Right renal cortex interstitium (tissue), 3 donors: ENCODE results near the gene APOM. TPM values are rescaled to one million over a fixed set of nuclear protein-coding genes. Genes with fewer than 3 reads are reported as not detected.

Source experiments
- DNase-seq, 3 donors: peaks; one replicate each; pipeline ENCODE4 v3.0.0-alpha.2; 2013; ENCODE audit warnings: low read depth in 3 of 3, low spot score in 2 of 3
- polyA plus RNA-seq, 3 donors: library from polyadenylated mRNA; unstranded; fragments of 120-200 nt; gene quantifications; one replicate each; pipeline ENCODE4 v1.2.1, GENCODE V29; 2013; ENCODE audit not compliant: insufficient read length in 3 of 3

Gene APOM
- polyA plus RNA-seq, 3 donors, result 91.6 to 131 (median 120) TPM

DNA sequence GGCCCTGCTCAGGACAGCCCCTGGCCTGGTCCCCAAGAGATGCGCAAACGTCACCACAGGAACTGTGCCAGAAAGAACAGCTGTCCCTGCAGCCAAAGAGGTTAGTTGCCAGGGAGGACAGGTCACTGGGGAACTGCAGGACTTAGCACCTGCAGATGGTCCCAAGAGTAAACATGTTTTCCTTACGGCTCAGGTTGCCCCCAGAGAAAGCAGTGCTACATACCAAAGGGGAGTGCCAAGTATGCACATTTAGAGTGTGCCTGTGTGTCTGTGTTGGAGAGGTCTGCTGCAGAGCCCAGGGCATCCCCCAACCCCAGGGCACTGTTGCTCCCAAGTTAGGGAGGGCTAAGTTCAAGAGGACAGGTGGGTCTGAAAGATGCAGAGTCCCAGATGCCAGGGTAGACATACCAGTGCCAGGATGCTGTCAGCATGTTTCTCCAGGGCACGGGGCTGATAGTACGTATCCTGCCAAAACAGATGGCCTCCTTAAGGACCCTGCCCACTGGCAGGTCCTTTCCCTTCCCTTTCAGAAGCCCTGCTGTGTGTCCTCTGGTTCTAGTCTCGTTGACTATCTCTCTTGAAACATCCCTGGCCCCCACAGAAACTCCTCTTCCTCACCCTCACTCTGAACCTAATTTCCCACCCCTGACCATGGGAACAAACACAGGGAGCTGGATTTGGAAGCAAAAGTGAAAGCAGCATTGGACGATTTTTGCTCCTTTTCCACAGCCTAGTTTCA, 46.1 kb downstream of the APOM start:
- DNase-seq, result no peak

DNA sequence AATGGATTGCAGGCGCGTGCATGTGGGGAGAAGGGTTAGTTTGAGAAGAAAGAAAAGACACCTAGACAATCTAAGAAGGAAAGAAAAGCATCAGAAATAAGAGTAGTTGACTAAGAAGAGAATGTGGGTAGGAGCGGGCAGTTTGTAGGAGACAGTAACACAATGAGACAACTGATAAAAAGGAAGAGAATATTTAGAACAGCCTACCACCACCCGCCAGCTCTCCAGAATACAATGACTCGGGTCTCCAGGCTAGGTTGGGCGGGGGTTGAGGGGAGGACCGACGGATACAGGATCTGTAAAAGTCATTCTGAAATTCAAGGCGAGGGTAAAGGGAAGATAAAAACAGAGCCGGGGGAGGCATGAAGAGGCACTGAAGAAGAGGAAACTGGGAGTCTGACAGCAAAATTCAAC, 46.7 kb downstream of the APOM start:
- no peak for DNase-seq

DNA sequence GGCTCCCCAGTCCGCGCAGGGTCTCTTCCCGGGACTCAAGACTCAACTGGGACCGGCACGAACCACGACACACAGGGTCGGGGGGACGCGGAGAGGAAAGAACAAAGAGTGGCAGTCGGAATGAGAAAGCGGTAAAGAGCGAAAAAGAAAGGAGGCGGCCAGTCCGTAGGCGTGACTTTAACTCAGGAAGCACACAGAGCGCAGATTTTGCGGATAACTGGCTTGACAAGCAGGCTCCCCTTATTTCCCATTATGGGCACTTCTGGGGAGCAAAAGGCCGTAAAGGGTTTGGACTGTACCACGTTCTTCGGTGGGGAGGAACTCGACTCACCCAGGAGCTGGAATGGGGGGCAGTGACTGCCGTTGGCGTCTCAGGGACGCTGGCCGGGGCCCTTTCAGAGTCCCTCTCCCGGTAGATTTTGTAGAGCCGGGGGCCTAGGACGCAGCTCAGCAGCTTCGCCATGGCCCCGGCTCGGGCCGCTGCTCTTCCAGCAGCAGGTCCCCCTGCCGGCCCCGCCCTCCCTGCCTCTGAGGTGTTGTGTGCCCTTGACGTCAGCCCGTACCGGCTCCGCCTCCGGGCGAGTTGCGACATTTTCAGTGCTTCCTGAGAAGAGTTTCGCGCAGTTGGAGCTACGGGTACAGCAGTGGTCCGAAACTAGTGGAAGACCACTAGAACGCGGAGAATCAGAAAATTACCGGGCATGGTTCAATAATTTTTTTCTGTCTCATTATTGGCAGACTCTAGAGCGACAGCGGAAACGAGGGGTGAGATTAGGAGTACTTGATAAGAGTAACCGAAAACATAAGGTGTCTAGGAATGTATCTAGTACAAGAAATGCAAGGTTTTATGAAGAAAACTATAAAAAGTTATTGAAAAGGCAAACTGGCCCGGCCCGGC, 47.4 kb downstream of the APOM start, which contains the start of gene ABHD16A:
TSS of gene ABHD16A (minus strand) at position 506 of the 898 bp plus-strand sequence. CDS start at position 463, 43 bp downstream.
- DNase-seq, result peak; percentile 94 to 98 (median 97)

DNA sequence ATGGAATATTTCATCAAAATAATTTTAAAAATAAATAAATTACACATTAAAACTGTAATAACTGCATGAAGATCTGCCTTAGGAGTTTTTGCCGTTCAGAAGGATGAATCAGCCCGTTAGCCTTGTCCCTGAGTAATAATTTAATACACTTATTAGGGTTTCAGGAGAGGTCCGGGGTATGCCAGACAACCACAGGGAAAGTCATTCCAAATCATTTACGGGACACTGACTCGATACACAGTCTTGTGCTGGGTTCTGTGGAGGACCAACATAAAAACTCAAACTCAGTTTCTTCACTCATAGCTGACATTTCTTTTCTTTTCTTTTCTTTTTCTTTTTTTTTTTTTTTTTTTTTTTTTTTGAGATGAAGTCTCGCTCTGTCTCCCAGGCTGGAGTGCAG, 50.2 kb downstream of the APOM start:
- DNase-seq, result no peak

DNA sequence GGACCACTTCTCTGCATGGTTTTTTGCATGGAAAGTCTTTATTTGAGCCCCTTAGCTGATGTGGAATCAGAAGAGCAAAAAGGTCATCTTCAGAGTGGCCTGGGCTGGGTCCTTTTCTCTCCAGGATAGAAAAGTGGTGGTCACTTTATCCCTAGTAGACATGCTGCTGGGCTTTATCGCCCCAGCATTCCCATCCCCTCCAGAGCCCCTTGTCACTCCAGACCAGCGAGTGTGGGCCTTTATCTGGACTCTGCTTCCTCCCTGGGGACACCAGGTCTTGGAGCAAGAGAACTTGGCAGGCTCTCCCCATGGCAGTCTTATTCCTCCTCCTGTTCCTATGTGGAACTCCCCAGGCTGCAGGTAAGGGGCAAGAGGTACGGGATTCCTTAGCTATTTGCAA, 50.9 kb downstream of the APOM start, which contains the start of gene LY6G6F:
TSS of gene LY6G6F (plus strand) at position 268 of the 400 bp plus-strand sequence. CDS start at position 309, 41 bp downstream.
- no peak for DNase-seq

DNA sequence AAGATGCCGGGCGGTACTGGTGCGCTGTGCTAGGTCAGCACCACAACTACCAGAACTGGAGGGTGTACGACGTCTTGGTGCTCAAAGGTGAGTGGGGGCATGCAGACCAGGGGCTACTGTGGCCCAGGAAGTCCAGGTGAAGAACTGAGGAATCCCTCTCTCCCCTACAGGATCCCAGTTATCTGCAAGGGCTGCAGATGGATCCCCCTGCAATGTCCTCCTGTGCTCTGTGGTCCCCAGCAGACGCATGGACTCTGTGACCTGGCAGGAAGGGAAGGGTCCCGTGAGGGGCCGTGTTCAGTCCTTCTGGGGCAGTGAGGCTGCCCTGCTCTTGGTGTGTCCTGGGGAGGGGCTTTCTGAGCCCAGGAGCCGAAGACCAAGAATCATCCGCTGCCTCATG, 52.0 kb downstream of the APOM start:
- DNase-seq, result no peak

Other genes starting within 250 kb of the APOM start
- 1 to 10 TPM; 1.0 to 1.4 (median 1.2) TPM for gene MICB, start 157.7 kb upstream of the APOM start, polyA plus RNA-seq
- gene MCCD1, start 126.9 kb upstream of the APOM start, polyA plus RNA-seq, result 10 to 100 TPM; 13.6 to 24.1 (median 17.7) TPM
- gene DDX39B, start 113.9 kb upstream of the APOM start, polyA plus RNA-seq, result 100 to 1,000 TPM; 509 to 546 (median 538) TPM
- 1 to 10 TPM; 5.7 to 7.5 (median 7.3) TPM for gene ATP6V1G2, start 109.3 kb upstream of the APOM start, polyA plus RNA-seq
- 10 to 100 TPM; 17.6 to 19.3 (median 19.1) TPM for gene NFKBIL1, start 108.3 kb upstream of the APOM start, polyA plus RNA-seq
- gene LTA, start 83.6 kb upstream of the APOM start, polyA plus RNA-seq, result under 1 TPM; 0.13 to 0.15 (median 0.14) TPM
- under 1 TPM; 0.16 to 0.31 (median 0.19) TPM for gene TNF, start 80.3 kb upstream of the APOM start, polyA plus RNA-seq
- gene LTB, start 73.5 kb upstream of the APOM start, polyA plus RNA-seq, result 1 to 10 TPM in 2 of 3 donors, under 1 TPM in 1; 0.89 to 1.4 (median 1.2) TPM
- 1 to 10 TPM; 4.9 to 6.5 (median 5.2) TPM for gene LST1, start 69.6 kb upstream of the APOM start, polyA plus RNA-seq
- under 1 TPM in 1 of 3 donors, not detected in 2; 0.16 TPM for gene NCR3, start 62.9 kb upstream of the APOM start, polyA plus RNA-seq
- gene AIF1, start 40.7 kb upstream of the APOM start, polyA plus RNA-seq, result 10 to 100 TPM; 87.4 to 99.7 (median 94.8) TPM
- gene PRRC2A, start 35.2 kb upstream of the APOM start, polyA plus RNA-seq, result 100 to 1,000 TPM; 131 to 142 (median 140) TPM
- 100 to 1,000 TPM; 212 to 228 (median 226) TPM for gene BAG6, start 3.2 kb upstream of the APOM start, polyA plus RNA-seq
- gene C6orf47, start 4.9 kb downstream of the APOM start, polyA plus RNA-seq, result 10 to 100 TPM; 19.4 to 20.7 (median 20.4) TPM
- 10 to 100 TPM; 29.5 to 31.0 (median 30.8) TPM for gene GPANK1, start 9.1 kb downstream of the APOM start, polyA plus RNA-seq
- gene CSNK2B, start 10.2 kb downstream of the APOM start, polyA plus RNA-seq, result 100 to 1,000 TPM; 234 to 239 (median 236) TPM
- 10 to 100 TPM; 10.4 to 15.6 (median 12.0) TPM for gene LY6G5B, start 14.1 kb downstream of the APOM start, polyA plus RNA-seq
- gene LY6G5C, start 25.2 kb downstream of the APOM start, polyA plus RNA-seq, result 1 to 10 TPM; 2.4 to 3.2 (median 2.5) TPM
- 10 to 100 TPM; 54.8 to 57.3 (median 55.2) TPM for gene ABHD16A, start 47.4 kb downstream of the APOM start, polyA plus RNA-seq
- 1 to 10 TPM in 1 of 3 donors, under 1 TPM in 2; 0.44 to 1.5 (median 0.98) TPM for gene LY6G6F, start 51.0 kb downstream of the APOM start, polyA plus RNA-seq
- gene LY6G6D, start 59.5 kb downstream of the APOM start, polyA plus RNA-seq, result under 1 TPM in 1 of 3 donors, not detected in 2; 0.34 TPM
- gene LY6G6C, start 65.9 kb downstream of the APOM start, polyA plus RNA-seq, result under 1 TPM; 0.18 to 0.28 (median 0.22) TPM
- gene MPIG6B, start 67.5 kb downstream of the APOM start, polyA plus RNA-seq, result 1 to 10 TPM; 1.1 to 2.3 (median 1.4) TPM
- gene DDAH2, start 73.4 kb downstream of the APOM start, polyA plus RNA-seq, result 100 to 1,000 TPM; 157 to 166 (median 162) TPM
- 100 to 1,000 TPM; 313 to 334 (median 325) TPM for gene CLIC1, start 80.6 kb downstream of the APOM start, polyA plus RNA-seq
- 10 to 100 TPM; 13.8 to 16.7 (median 15.3) TPM for gene MSH5, start 84.1 kb downstream of the APOM start, polyA plus RNA-seq
- 1 to 10 TPM; 2.1 to 7.4 (median 6.0) TPM for gene SAPCD1, start 106.8 kb downstream of the APOM start, polyA plus RNA-seq
- gene VWA7, start 121.4 kb downstream of the APOM start, polyA plus RNA-seq, result 1 to 10 TPM; 6.8 to 9.4 (median 8.5) TPM
- 10 to 100 TPM; 57.2 to 59.4 (median 58.1) TPM for gene VARS1, start 139.9 kb downstream of the APOM start, polyA plus RNA-seq
- 10 to 100 TPM; 86.8 to 93.1 (median 87.3) TPM for gene LSM2, start 151.1 kb downstream of the APOM start, polyA plus RNA-seq
- 1 to 10 TPM; 4.1 to 4.3 (median 4.3) TPM for gene HSPA1L, start 159.4 kb downstream of the APOM start, polyA plus RNA-seq
- gene HSPA1A, start 159.6 kb downstream of the APOM start, polyA plus RNA-seq, result 100 to 1,000 TPM in 1 of 3 donors, 10 to 100 TPM in 2; 83.5 to 115 (median 87.1) TPM
- 100 to 1,000 TPM; 112 to 164 (median 134) TPM for gene HSPA1B, start 171.8 kb downstream of the APOM start, polyA plus RNA-seq
- 10 to 100 TPM; 69.0 to 89.7 (median 77.5) TPM for gene NEU1, start 206.9 kb downstream of the APOM start, polyA plus RNA-seq
- 10 to 100 TPM; 34.7 to 45.8 (median 43.8) TPM for gene SLC44A4, start 223.1 kb downstream of the APOM start, polyA plus RNA-seq
- gene EHMT2, start 241.8 kb downstream of the APOM start, polyA plus RNA-seq, result 10 to 100 TPM; 67.9 to 74.0 (median 68.5) TPM
- gene ZBTB12, start 246.2 kb downstream of the APOM start, polyA plus RNA-seq, result 10 to 100 TPM; 23.5 to 27.3 (median 25.5) TPM